ENCODE data around the gene TNFRSF12A.

Gene TNFRSF12A

GRCh38 chr16:3030222-3031212, 10.3 kb downstream of the TNFRSF12A start:
- Histone ChIP-seq H3K79me2 (ENCODE audit: low read length) (no peaks in the 10 kb centered on the region), H3K36me3 (replicated peaks; ENCODE audit: low read depth, low read length) (peaks cover 9% of the 10 kb centered on the region), H3K9me3 (ENCODE audit: insufficient read depth, low read length) (no peaks in the 10 kb centered on the region), H2AFZ (ENCODE audit: low read depth, low read length) (no peak overlapping the region), H3K4me3 (ENCODE audit: low read length) (no peak overlapping the region), H4K20me1 (ENCODE audit: insufficient read depth, low read length) (no peaks in the 10 kb centered on the region), H3K4me1 (ENCODE audit: low read length) (peaks cover 21% of the 10 kb centered on the region), H3K27ac (ENCODE audit: low read length) (no peak overlapping the region), H3K9ac (ENCODE audit: low read length) (no peak overlapping the region), H3K27me3 (ENCODE audit: low read depth, low read length) (peaks cover 9% of the 10 kb centered on the region), H3K4me2 (ENCODE audit: low read length) (no peak overlapping the region)
- TF ChIP-seq, protein P1, sequence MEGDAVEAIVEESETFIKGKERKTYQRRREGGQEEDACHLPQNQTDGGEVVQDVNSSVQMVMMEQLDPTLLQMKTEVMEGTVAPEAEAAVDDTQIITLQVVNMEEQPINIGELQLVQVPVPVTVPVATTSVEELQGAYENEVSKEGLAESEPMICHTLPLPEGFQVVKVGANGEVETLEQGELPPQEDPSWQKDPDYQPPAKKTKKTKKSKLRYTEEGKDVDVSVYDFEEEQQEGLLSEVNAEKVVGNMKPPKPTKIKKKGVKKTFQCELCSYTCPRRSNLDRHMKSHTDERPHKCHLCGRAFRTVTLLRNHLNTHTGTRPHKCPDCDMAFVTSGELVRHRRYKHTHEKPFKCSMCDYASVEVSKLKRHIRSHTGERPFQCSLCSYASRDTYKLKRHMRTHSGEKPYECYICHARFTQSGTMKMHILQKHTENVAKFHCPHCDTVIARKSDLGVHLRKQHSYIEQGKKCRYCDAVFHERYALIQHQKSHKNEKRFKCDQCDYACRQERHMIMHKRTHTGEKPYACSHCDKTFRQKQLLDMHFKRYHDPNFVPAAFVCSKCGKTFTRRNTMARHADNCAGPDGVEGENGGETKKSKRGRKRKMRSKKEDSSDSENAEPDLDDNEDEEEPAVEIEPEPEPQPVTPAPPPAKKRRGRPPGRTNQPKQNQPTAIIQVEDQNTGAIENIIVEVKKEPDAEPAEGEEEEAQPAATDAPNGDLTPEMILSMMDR (IDR thresholded peaks at IDR 0.05; ENCODE audit: low read depth, low read length), result no peak
- TF ChIP-seq EZH2phosphoT487 (IDR thresholded peaks at IDR 0.05; ENCODE audit: low read depth), result no peak

GRCh38 chr16:3032624-3033023, 12.5 kb downstream of the TNFRSF12A start:
- H3K4me1 ChIP-seq (ENCODE audit: low read length), result peaks cover 21% of the 10 kb centered on the region
- peak overlapping the region; percentile 43 for H3K4me2 ChIP-seq (ENCODE audit: low read length)
- H3K27me3 ChIP-seq (ENCODE audit: low read depth, low read length), result peaks cover 20% of the 10 kb centered on the region
- no peaks in the 10 kb centered on the region for H3K9me3 ChIP-seq (ENCODE audit: insufficient read depth, low read length)
- no peaks in the 10 kb centered on the region for H4K20me1 ChIP-seq (ENCODE audit: insufficient read depth, low read length)
- no peak overlapping the region for H3K27ac ChIP-seq (ENCODE audit: low read length)
- no peaks in the 10 kb centered on the region for H3K79me2 ChIP-seq (ENCODE audit: low read length)
- H3K9ac ChIP-seq (ENCODE audit: low read length), result no peak overlapping the region
- H3K36me3 ChIP-seq (replicated peaks; ENCODE audit: low read depth, low read length), result no peaks in the 10 kb centered on the region
- no peak overlapping the region for H2AFZ ChIP-seq (ENCODE audit: low read depth, low read length)
- peak overlapping the region; percentile 7; the same call in 1 of the 2 replicates for H3K4me3 ChIP-seq (ENCODE audit: low read length)
- TF ChIP-seq, protein P1 (IDR thresholded peaks at IDR 0.05; ENCODE audit: low read depth, low read length), result no peak
- TF ChIP-seq EZH2phosphoT487 (IDR thresholded peaks at IDR 0.05; ENCODE audit: low read depth), result no peak

DNA sequence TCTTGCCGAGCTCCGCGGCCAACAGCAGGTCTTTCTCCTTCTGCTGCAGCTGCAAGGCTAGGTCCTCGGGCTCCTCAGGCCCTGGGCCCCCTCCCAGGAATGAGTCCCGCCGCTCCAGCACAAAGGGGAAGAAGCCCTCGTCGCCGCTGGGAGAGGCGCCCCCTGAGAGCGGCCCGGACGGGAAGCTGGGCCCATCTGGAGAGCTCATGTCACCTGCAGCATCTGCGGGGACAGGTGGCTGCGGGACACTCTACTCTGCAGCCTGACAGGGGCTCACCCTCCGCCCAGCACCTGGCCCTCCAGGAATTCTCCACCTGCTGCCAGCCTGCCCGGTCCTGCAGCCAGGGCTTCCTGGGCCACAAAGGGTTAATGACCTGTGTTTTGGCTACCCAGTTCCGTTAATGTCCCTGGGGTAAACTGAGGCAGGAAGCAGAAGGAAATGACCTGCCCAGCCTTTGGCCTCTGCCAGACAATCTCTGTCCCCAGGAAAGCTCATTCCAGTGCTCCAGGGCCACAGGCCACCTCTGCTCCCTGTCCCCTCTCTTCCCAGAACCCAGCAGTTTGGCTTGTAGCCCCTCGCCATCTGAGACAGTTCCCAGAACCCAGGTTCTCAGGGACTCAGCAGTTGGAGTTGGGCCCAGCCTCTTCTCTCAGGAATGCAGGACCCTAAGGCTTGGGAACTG, 15.3 kb downstream of the TNFRSF12A start:
- H4K20me1 ChIP-seq (ENCODE audit: insufficient read depth, low read length), result no peaks in the 10 kb centered on the region

More for the DNA sequence above, 15.3 kb downstream of the TNFRSF12A start:
- H3K79me2 ChIP-seq (ENCODE audit: low read length), result no peaks in the 10 kb centered on the region
- peaks cover 20% of the 10 kb centered on the region for H3K27me3 ChIP-seq (ENCODE audit: low read depth, low read length)
- no peak overlapping the region for H2AFZ ChIP-seq (ENCODE audit: low read depth, low read length)
- TF ChIP-seq, protein P1 (IDR thresholded peaks at IDR 0.05; ENCODE audit: low read depth, low read length), result no peak
- TF ChIP-seq EZH2phosphoT487 (IDR thresholded peaks at IDR 0.05; ENCODE audit: low read depth), result no peak
- no peaks in the 10 kb centered on the region for H3K36me3 ChIP-seq (replicated peaks; ENCODE audit: low read depth, low read length)
- H3K27ac ChIP-seq (ENCODE audit: low read length), result no peak overlapping the region
- 0 out of 2 replicates have a peak overlapping the region, but pooled peaks have one; percentile 41 for H3K4me2 ChIP-seq (ENCODE audit: low read length)
- H3K4me1 ChIP-seq (ENCODE audit: low read length), result peaks cover 23% of the 10 kb centered on the region
- no peak overlapping the region for H3K4me3 ChIP-seq (ENCODE audit: low read length)
- no peaks in the 10 kb centered on the region for H3K9me3 ChIP-seq (ENCODE audit: insufficient read depth, low read length)
- no peak overlapping the region for H3K9ac ChIP-seq (ENCODE audit: low read length)
